ENCODE results near the gene NUMB. TPM values are rescaled to one million over a fixed set of nuclear protein-coding genes. Genes with fewer than 3 reads are reported as not detected.

NUMB gene
- total RNA-seq, 2 experiments from 2014 or later: 24.2 to 26.4 TPM

GRCh38 chr14:73293782-73294781 is 164.3 kb downstream of the NUMB start:
- Mint-ChIP-seq H3K9me3 (no peaks in the 10 kb centered on the region), H3K4me3 (no peak overlapping the region), H3K4me1 (ENCODE audit: low read depth) (peaks cover 22% of the 10 kb centered on the region), H3K27ac (no peak overlapping the region), H3K27me3 (ENCODE audit: low read depth) (no peaks in the 10 kb centered on the region), H3K36me3 (ENCODE audit: low read depth) (peaks cover 6% of the 10 kb centered on the region)
- no peak for DNase-seq
- intact Hi-C loops (cut with micrococcal nuclease): no loop called here
- CTCF ChIA-PET: interaction anchor here (0.6 to 3.1 kb wide), 20 partner anchors 8 to 339 kb away, joined by 3 to 135 read pairs (median 5); partner anchors contain the start of gene NUMB

DNA sequence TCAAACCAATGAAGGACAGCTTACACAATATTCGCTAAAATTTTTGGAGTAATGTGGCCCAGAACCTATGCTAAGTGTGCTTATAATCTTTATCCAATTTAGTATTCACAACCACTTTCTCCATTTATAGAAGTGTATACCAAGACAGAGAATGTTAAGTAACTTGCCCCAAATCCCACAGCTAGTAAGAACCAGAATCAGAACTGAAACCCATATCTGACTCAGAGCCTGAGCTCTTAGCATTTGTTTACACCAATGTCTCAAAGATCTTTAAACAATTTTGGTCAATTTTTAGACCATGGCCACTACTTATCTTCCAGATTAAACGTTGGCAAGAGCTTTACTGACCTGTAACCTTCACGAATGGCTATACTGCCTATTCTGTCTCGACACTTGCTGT is 168.1 kb downstream of the NUMB start:
- no peak overlapping the region for H3K4me3 Mint-ChIP-seq
- H3K27ac Mint-ChIP-seq: no peak overlapping the region
- peak; percentile 42 for DNase-seq
- intact Hi-C loops (cut with micrococcal nuclease): loop anchor here (1.0 kb wide), 3 partner anchors 82 to 232 kb away; partner anchors contain the start of gene RBM25
- H3K36me3 Mint-ChIP-seq (ENCODE audit: low read depth): peaks cover 10% of the 10 kb centered on the region
- H3K9me3 Mint-ChIP-seq: no peaks in the 10 kb centered on the region
- CTCF ChIA-PET: interaction anchor here (0.9 to 1.6 kb wide), 3 partner anchors 11 to 161 kb away, joined by 3 to 4 read pairs (median 3); no protein-coding TSS in a partner anchor
- H3K27me3 Mint-ChIP-seq (ENCODE audit: low read depth): no peaks in the 10 kb centered on the region
- H3K4me1 Mint-ChIP-seq (ENCODE audit: low read depth): peaks cover 24% of the 10 kb centered on the region

DNA sequence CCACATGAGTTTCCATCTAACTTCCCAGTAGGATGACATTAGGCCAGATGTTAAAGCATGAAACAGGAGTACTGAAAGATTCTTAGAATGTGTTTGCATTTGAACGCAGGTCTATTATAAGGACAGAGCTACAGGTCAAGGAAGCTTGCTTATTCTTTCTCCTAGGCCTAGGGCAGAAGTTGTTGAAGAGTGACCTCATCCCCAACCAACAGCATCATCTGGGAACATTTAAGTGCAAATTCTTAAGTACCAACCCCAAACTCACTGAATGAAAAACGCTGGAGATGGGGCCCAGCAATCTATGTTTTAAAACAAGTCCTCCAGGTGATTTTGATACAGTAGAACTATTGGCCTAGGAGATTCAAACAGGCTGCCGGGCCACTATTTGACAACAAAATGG is 168.6 kb downstream of the NUMB start:
- Mint-ChIP-seq H3K36me3 (ENCODE audit: low read depth) (peaks cover 12% of the 10 kb centered on the region), H3K27me3 (ENCODE audit: low read depth) (no peaks in the 10 kb centered on the region), H3K9me3 (no peaks in the 10 kb centered on the region), H3K27ac (no peak overlapping the region), H3K4me3 (no peak overlapping the region), H3K4me1 (ENCODE audit: low read depth) (peaks cover 24% of the 10 kb centered on the region)
- no peak for DNase-seq
- intact Hi-C loops (cut with micrococcal nuclease): loop anchor here (1.0 to 10.0 kb wide), 4 partner anchors 83 to 231 kb away; partner anchors contain the start of gene RBM25
- CTCF ChIA-PET: interaction anchor here (0.9 to 1.6 kb wide), 3 partner anchors 10 to 162 kb away, joined by 3 to 4 read pairs (median 3); no protein-coding TSS in a partner anchor

- Mint-ChIP-seq H3K9me3 (no peaks in the 10 kb centered on the region), H3K4me3 (no peak overlapping the region), H3K36me3 (ENCODE audit: low read depth) (peaks cover 12% of the 10 kb centered on the region), H3K27ac (no peak overlapping the region), H3K4me1 (ENCODE audit: low read depth) (peaks cover 24% of the 10 kb centered on the region), H3K27me3 (ENCODE audit: low read depth) (no peaks in the 10 kb centered on the region)
- CTCF ChIA-PET: interaction anchor here (0.6 to 1.6 kb wide), 4 partner anchors 15 to 171 kb away, joined by 3 to 5 read pairs (median 4); no protein-coding TSS in a partner anchor
- DNase-seq: no peak
- intact Hi-C loops (cut with micrococcal nuclease): loop anchor here (10.0 kb wide), 1 partner anchor 115 kb away; no protein-coding TSS in a partner anchor
Measured at GRCh38 chr14:73289308-73289707, 169.0 kb downstream of the NUMB start.

GRCh38 chr14:73287071-73287470 is 171.3 kb downstream of the NUMB start:
- peaks cover 23% of the 10 kb centered on the region for H3K4me1 Mint-ChIP-seq (ENCODE audit: low read depth)
- intact Hi-C loops (cut with micrococcal nuclease): loop anchor here (10.0 kb wide), 1 partner anchor 112 kb away; no protein-coding TSS in a partner anchor
- no peaks in the 10 kb centered on the region for H3K27me3 Mint-ChIP-seq (ENCODE audit: low read depth)
- H3K27ac Mint-ChIP-seq: no peak overlapping the region
- no peaks in the 10 kb centered on the region for H3K9me3 Mint-ChIP-seq
- H3K36me3 Mint-ChIP-seq (ENCODE audit: low read depth): peaks cover 17% of the 10 kb centered on the region
- DNase-seq: no peak
- H3K4me3 Mint-ChIP-seq: no peak overlapping the region
- CTCF ChIA-PET: interaction anchor here (0.6 to 1.5 kb wide), 2 partner anchors 8 to 115 kb away, joined by 3 to 8 read pairs; no protein-coding TSS in a partner anchor

DNA sequence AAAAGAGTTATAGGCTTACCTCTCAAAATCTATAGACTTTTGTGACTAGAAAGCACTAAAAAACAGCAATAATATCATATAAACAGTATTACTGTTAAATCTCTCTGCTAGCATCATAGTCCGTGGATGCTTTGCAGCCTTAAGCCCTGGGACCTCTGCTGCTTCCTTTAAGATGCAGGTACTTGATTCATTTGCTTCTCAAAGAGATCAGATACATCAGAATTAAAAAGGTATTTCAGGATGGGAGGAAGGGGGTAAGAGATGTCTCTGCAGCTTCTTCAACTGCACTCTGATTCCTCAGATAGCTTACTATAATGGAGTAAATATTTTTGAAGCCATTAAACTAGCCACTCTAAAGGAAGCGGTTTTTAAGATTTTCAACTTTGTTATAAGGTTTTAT is 171.7 kb downstream of the NUMB start:
- intact Hi-C loops (cut with micrococcal nuclease): loop anchor here (10.0 kb wide), 1 partner anchor 112 kb away; no protein-coding TSS in a partner anchor
- CTCF ChIA-PET: interaction anchor here (0.6 to 1.5 kb wide), 2 partner anchors 9 to 114 kb away, joined by 3 to 8 read pairs; no protein-coding TSS in a partner anchor
- Mint-ChIP-seq H3K4me1 (ENCODE audit: low read depth) (peaks cover 18% of the 10 kb centered on the region), H3K27ac (no peak overlapping the region), H3K27me3 (ENCODE audit: low read depth) (no peaks in the 10 kb centered on the region), H3K9me3 (no peaks in the 10 kb centered on the region), H3K36me3 (ENCODE audit: low read depth) (peaks cover 18% of the 10 kb centered on the region), H3K4me3 (no peak overlapping the region)
- no peak for DNase-seq

- Mint-ChIP-seq H3K4me3 (no peak overlapping the region), H3K4me1 (ENCODE audit: low read depth) (peaks cover 16% of the 10 kb centered on the region), H3K9me3 (no peaks in the 10 kb centered on the region), H3K27ac (no peak overlapping the region), H3K27me3 (ENCODE audit: low read depth) (no peaks in the 10 kb centered on the region), H3K36me3 (ENCODE audit: low read depth) (peaks cover 20% of the 10 kb centered on the region)
- intact Hi-C loops (cut with micrococcal nuclease): loop anchor here (10.0 kb wide), 1 partner anchor 111 kb away; no protein-coding TSS in a partner anchor
- DNase-seq: no peak
- CTCF ChIA-PET: interaction anchor here (0.6 to 1.5 kb wide), 2 partner anchors 9 to 16 kb away, joined by 3 to 8 read pairs; no protein-coding TSS in a partner anchor
Measured at GRCh38 chr14:73285979-73286378, 172.4 kb downstream of the NUMB start.

GRCh38 chr14:73283608-73284379 is 174.6 kb downstream of the NUMB start:
- no peak for DNase-seq
- peaks cover 23% of the 10 kb centered on the region for H3K36me3 Mint-ChIP-seq (ENCODE audit: low read depth)
- no peaks in the 10 kb centered on the region for H3K9me3 Mint-ChIP-seq
- no peaks in the 10 kb centered on the region for H3K27me3 Mint-ChIP-seq (ENCODE audit: low read depth)
- no peak overlapping the region for H3K4me3 Mint-ChIP-seq
- no peak overlapping the region for H3K27ac Mint-ChIP-seq
- intact Hi-C loops (cut with micrococcal nuclease): loop anchor here (10.0 kb wide), 1 partner anchor 109 kb away; no protein-coding TSS in a partner anchor
- H3K4me1 Mint-ChIP-seq (ENCODE audit: low read depth): no peaks in the 10 kb centered on the region
- CTCF ChIA-PET: interaction anchor here (1.8 kb wide), 1 partner anchor 11 kb away, joined by 6 read pairs; no protein-coding TSS in a partner anchor

- H3K27me3 Mint-ChIP-seq (ENCODE audit: low read depth): no peaks in the 10 kb centered on the region
- no peak overlapping the region for H3K4me3 Mint-ChIP-seq
- CTCF ChIA-PET: no interaction called here
- no peak for DNase-seq
- no peak overlapping the region for H3K27ac Mint-ChIP-seq
- no peaks in the 10 kb centered on the region for H3K9me3 Mint-ChIP-seq
- H3K4me1 Mint-ChIP-seq (ENCODE audit: low read depth): no peaks in the 10 kb centered on the region
- peaks cover 26% of the 10 kb centered on the region for H3K36me3 Mint-ChIP-seq (ENCODE audit: low read depth)
- intact Hi-C loops (cut with micrococcal nuclease): loop anchor here (10.0 kb wide), 1 partner anchor 106 kb away; no protein-coding TSS in a partner anchor
Measured at GRCh38 chr14:73280903-73281302, 177.4 kb downstream of the NUMB start.

DNA sequence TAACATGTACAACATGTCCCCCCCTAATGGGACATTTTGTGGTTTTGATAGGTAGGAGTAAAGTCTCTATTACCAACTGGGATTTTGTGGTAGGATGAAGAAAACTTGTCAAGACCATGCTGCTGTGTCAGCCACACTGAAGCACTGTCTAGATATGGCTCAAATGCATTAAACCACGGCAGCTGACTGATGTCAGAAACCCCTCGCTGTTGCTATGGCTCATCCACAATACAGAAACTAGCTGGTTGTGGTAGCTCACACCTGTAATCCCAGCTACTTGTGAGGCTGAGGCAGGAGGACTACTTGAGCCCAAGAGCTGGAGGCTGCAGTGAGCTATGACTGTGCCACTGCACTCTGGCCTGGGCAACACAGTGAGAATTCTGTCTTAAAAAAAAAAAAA is 181.0 kb downstream of the NUMB start:
- Mint-ChIP-seq H3K4me1 (ENCODE audit: low read depth) (no peaks in the 10 kb centered on the region), H3K27ac (no peak overlapping the region), H3K36me3 (ENCODE audit: low read depth) (peaks cover 16% of the 10 kb centered on the region), H3K27me3 (ENCODE audit: low read depth) (no peaks in the 10 kb centered on the region), H3K4me3 (no peak overlapping the region), H3K9me3 (no peaks in the 10 kb centered on the region)
- intact Hi-C loops (cut with micrococcal nuclease): no loop called here
- no peak for DNase-seq
- CTCF ChIA-PET: no interaction called here

GRCh38 chr14:73276836-73277235 is 181.5 kb downstream of the NUMB start:
- CTCF ChIA-PET: no interaction called here

More at GRCh38 chr14:73276836-73277235, 181.5 kb downstream of the NUMB start:
- Mint-ChIP-seq H3K9me3 (no peaks in the 10 kb centered on the region), H3K27me3 (ENCODE audit: low read depth) (no peaks in the 10 kb centered on the region), H3K36me3 (ENCODE audit: low read depth) (peaks cover 12% of the 10 kb centered on the region), H3K4me1 (ENCODE audit: low read depth) (no peaks in the 10 kb centered on the region), H3K27ac (peak overlapping the region; percentile 8), H3K4me3 (no peak overlapping the region)
- intact Hi-C loops (cut with micrococcal nuclease): no loop called here
- no peak for DNase-seq
